ENCODE results near the gene SOX6.

DNA sequence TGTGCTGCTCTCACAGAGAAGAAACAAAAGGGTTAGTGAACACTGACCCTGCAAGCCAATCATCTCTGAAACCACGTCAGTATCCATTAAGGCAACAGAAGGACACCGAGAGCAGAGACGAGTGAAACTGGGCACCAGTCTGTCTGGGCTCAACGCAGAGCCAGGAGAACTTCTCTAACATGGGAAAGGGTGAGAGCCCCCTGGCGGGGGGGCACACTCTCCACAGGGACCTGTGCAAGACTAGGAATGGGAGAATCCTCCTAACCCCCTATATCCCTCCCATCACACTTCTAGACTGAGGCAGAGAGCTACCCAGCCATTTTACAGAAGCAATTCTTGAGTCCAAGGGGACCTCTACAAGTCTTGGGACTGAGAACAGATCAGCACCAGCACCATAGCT, 285.8 kb downstream of the SOX6 start:
- no peak for TF ChIP-seq POLR2AphosphoS5 (IDR thresholded peaks at IDR 0.05)
- TF ChIP-seq, protein P1, sequence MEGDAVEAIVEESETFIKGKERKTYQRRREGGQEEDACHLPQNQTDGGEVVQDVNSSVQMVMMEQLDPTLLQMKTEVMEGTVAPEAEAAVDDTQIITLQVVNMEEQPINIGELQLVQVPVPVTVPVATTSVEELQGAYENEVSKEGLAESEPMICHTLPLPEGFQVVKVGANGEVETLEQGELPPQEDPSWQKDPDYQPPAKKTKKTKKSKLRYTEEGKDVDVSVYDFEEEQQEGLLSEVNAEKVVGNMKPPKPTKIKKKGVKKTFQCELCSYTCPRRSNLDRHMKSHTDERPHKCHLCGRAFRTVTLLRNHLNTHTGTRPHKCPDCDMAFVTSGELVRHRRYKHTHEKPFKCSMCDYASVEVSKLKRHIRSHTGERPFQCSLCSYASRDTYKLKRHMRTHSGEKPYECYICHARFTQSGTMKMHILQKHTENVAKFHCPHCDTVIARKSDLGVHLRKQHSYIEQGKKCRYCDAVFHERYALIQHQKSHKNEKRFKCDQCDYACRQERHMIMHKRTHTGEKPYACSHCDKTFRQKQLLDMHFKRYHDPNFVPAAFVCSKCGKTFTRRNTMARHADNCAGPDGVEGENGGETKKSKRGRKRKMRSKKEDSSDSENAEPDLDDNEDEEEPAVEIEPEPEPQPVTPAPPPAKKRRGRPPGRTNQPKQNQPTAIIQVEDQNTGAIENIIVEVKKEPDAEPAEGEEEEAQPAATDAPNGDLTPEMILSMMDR (IDR thresholded peaks at IDR 0.05) = no peak

All from esophagus muscularis mucosa (tissue), 3 donors.